ENCODE data around the gene KRR1.
"Not testable (repeated sequence)": the region's sequence is repeated elsewhere in the genome, so short reads cannot be mapped to it uniquely, and the experiment has no call there.

Gene KRR1

DNA sequence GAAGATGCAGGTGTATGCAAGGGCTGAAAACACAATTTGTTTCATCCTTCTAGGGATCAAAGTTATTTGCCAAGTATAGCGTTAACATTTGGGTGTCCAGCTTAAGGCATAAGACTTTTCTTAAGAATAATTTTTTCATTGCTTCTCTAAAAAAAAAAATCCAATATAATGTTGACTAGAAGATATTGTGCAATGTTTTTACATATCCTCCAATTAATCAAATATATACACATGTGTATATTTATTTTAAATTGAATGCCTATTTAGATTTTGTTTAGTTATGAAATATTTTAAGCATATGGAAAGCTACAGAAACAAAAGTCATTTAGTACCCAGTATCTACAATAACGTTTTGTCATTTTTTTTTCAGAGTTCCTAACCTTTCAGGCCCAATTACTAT is 28.5 kb upstream of the KRR1 start:
- H3K9me3 Mint-ChIP-seq = no peaks in the 10 kb centered on the region
- no peak overlapping the region for H3K27ac Mint-ChIP-seq
- H3K27me3 Mint-ChIP-seq = peaks cover 37% of the 10 kb centered on the region
- H3K4me3 Mint-ChIP-seq = no peak overlapping the region
- H3K4me1 Mint-ChIP-seq (ENCODE audit: low read depth) = no peaks in the 10 kb centered on the region
- no peaks in the 10 kb centered on the region for H3K36me3 Mint-ChIP-seq (ENCODE audit: low read depth)

DNA sequence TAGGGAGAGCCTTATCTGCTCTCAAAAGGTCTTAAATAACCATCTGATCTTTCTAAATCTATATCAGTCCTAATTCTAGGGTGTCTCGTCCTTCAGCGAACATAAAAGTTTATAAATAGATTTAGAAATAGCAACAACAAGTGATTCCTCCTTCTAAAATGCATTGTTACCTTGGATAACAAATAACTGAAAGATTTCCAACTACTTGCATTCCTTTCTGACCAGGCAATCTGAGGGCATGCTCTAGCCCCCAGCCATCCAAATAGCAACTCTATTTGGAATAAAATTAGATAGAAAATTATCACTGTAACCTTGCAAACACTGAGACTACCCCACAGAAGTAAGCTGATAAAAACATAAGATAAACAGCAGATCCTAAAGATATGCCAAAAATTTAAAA is 21.8 kb upstream of the KRR1 start:
- no peaks in the 10 kb centered on the region for H3K9me3 Mint-ChIP-seq
- H3K4me1 Mint-ChIP-seq (ENCODE audit: low read depth) = no peaks in the 10 kb centered on the region
- no peak overlapping the region for H3K4me3 Mint-ChIP-seq

DNA sequence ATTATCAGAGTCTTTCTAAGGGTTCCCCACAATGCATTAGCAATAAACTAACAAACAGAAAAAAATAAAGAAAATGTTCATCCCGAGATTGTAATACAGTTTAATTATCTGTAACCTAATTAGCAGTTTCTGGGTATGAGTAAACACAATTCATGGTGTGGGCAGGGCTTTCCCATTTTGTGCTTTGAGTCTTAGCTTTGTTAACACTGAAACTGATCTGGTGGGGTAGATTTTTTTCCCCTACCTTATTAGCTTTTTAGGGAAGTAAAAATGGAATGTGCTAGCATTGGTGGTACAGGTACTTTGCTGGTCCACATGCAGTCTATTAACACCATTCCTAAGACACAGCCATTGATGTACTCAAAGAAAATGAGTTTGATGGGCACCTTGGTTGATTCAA is 18.4 kb upstream of the KRR1 start:
- Mint-ChIP-seq H3K4me3 (no peak overlapping the region), H3K27me3 (peaks cover 31% of the 10 kb centered on the region), H3K4me1 (ENCODE audit: low read depth) (peaks cover 12% of the 10 kb centered on the region), H3K9me3 (no peaks in the 10 kb centered on the region), H3K27ac (no peak overlapping the region), H3K36me3 (ENCODE audit: low read depth) (no peaks in the 10 kb centered on the region)

More for the DNA sequence above, 21.8 kb upstream of the KRR1 start:
- Mint-ChIP-seq H3K27ac (no peak overlapping the region), H3K27me3 (peaks cover 15% of the 10 kb centered on the region), H3K36me3 (ENCODE audit: low read depth) (no peaks in the 10 kb centered on the region)

DNA sequence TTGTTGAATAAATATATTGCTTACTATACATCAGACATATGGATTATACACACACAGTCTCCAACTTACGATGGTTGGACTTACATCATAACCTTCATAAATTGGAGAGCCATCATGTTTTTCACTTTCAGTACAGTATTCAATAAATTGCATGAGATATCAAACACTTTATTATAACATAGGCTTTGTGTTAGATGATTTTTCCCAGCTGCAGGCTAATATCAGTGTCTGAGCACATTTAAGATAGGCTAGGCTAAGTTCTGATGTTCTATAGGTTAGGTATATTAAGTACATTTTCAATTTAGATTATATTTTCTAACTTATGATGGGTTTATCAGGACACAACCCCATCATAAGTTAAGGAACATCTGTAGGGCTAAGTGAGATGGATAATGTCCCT is 17.9 kb upstream of the KRR1 start:
- Mint-ChIP-seq H3K27ac (no peak overlapping the region), H3K4me1 (ENCODE audit: low read depth) (peaks cover 12% of the 10 kb centered on the region), H3K4me3 (no peak overlapping the region), H3K27me3 (peaks cover 35% of the 10 kb centered on the region), H3K9me3 (no peaks in the 10 kb centered on the region), H3K36me3 (ENCODE audit: low read depth) (no peaks in the 10 kb centered on the region)

DNA sequence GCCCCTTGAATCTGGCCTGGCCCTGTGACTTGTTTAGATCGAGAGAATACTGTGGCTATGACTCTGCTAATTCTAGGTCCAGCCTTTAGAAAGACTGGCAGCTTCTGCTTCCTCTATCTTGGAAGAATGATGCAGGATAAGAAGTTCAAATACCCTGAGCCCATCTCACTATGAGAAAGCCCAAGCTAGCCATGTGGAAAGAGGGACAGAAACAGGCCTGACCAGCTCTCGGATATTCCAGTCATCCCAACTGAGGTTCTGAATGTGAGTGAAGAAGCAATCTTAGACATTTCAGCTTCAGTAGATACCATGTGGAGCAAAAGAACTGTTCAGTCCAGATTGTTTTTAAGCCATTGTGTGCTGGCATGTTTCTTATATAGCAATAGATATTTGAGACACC is 17.3 kb upstream of the KRR1 start:
- Mint-ChIP-seq H3K9me3 (no peaks in the 10 kb centered on the region), H3K36me3 (ENCODE audit: low read depth) (no peaks in the 10 kb centered on the region), H3K4me3 (no peak overlapping the region), H3K27ac (no peak overlapping the region), H3K27me3 (peaks cover 34% of the 10 kb centered on the region), H3K4me1 (ENCODE audit: low read depth) (peaks cover 12% of the 10 kb centered on the region)

DNA sequence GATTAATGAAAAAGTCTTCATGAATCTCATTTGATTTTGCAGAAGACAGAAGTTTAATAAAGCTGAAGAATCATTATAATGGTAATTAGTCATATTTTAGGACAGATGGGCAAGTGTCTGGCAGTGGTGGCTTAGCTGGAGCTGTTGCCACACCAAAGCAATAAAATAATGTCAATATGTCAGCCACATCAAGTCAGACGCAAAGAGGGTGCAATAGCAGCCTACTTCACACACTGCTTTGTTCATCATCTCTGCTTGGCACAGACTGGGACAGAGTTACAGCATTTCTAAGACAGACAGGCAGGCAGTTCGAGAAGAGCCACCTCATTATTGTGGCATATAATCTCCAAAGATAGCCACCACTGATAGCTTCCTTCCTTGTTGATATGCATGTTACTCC is 16.9 kb upstream of the KRR1 start:
- H3K4me1 Mint-ChIP-seq (ENCODE audit: low read depth) = peaks cover 12% of the 10 kb centered on the region
- H3K4me3 Mint-ChIP-seq = no peak overlapping the region
- no peak overlapping the region for H3K27ac Mint-ChIP-seq
- no peaks in the 10 kb centered on the region for H3K9me3 Mint-ChIP-seq
- no peaks in the 10 kb centered on the region for H3K36me3 Mint-ChIP-seq (ENCODE audit: low read depth)
- peaks cover 37% of the 10 kb centered on the region for H3K27me3 Mint-ChIP-seq

DNA sequence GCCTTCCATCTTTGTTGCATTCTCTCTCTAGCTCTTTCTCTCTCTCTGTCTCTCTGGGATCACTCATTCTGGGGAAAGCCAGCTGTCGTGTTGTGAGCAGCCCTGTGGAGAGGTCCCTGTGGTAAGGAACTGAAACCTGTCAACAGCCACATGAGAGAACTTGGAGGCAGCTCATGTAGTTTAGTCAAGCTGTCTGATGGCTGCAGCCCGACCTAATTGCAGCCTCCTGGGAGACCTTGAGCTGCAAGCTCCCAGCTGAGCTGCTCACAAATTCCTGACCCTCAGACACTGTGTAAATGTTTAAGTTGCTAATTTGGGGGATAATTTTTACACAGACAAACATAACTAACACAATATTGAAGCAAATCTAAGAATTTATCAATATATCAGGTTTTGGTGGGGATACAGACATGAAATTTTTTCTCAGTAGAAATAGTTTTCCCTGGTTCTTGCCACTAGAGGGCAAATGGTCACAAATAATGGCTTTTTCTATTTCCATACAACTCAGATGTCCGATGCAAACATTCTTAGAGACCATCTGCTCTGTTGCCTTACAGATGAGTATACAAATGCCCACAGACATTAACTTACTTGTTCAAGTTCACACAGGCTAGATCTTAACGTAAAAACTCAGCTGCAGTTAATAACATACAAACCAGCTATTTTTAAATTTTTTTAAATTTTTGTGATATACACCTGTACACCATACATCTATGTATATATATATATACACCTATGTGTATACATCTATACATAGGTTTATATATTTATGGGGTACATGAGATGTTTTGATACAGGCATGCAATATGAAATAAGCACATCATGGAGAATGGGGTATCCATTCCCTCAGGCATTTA is 15.5 kb upstream of the KRR1 start:
- H3K27ac Mint-ChIP-seq = no peak overlapping the region
- no peaks in the 10 kb centered on the region for H3K9me3 Mint-ChIP-seq
- no peaks in the 10 kb centered on the region for H3K36me3 Mint-ChIP-seq (ENCODE audit: low read depth)
- H3K4me1 Mint-ChIP-seq (ENCODE audit: low read depth) = peaks cover 12% of the 10 kb centered on the region
- peaks cover 47% of the 10 kb centered on the region for H3K27me3 Mint-ChIP-seq
- H3K4me3 Mint-ChIP-seq = no peak overlapping the region

DNA sequence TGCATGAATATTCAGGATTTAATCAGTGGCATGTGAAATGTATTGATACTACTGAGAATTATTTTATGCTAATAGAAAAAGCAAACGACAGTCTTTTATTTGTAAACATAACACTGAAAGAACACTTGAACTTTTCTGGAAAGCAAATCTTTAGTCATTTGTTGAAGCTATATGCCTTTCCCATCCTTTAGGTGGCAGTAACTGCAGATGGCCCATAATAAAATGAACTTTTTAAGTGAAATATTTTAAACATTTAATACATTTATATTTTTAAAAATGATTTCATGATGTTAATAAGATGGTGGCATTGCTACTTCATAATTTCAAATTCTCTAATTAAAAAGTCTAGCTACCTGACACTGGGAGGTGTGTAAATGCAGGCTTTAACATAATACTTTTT is 13.9 kb upstream of the KRR1 start:
- no peaks in the 10 kb centered on the region for H3K9me3 Mint-ChIP-seq
- H3K27me3 Mint-ChIP-seq = peaks cover 61% of the 10 kb centered on the region
- no peak overlapping the region for H3K27ac Mint-ChIP-seq
- H3K36me3 Mint-ChIP-seq (ENCODE audit: low read depth) = no peaks in the 10 kb centered on the region
- H3K4me3 Mint-ChIP-seq = no peak overlapping the region
- peaks cover 12% of the 10 kb centered on the region for H3K4me1 Mint-ChIP-seq (ENCODE audit: low read depth)

DNA sequence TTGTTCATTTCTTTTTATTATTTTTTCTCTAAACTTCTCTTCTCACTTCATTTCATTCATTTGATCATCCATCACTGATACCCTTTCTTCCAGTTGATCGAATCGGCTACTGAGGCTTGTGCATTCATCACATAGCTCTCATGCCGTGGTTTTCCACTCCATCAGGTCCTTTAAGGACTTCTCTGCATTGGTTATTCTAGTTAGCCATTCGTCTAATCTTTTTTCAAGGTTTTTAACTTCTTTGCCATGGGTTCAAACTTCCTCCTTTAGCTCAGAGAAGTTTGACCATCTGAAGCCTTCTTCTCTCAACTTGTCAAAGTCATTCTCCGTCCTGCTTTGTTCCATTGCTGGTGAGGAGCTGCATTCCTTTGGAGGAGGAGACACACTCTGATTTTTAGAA is 10.7 kb upstream of the KRR1 start:
- H3K36me3 Mint-ChIP-seq (ENCODE audit: low read depth); H3K27ac Mint-ChIP-seq; H3K4me1 Mint-ChIP-seq (ENCODE audit: low read depth); H3K4me3 Mint-ChIP-seq; H3K9me3 Mint-ChIP-seq: not testable (repeated sequence)
- peaks cover 43% of the 10 kb centered on the region for H3K27me3 Mint-ChIP-seq

DNA sequence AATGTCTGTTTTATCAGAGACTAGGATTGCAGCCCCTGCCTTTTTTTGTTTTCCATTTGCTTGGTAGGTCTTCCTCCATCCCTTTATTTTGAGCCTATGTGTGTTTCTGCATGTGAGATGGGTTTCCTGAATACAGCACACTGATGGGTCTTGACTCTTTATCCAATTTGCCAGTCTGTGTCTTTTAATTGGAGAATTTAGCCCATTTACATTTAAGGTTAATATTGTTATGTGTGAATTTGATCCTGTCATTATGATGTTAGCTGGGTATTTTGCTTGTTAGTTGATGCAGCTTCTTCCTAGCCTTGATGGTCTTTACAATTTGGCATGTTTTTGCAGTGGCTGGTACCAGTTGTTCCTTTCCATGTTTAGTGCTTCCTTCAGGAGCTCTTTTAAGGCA is 9.8 kb upstream of the KRR1 start:
- peaks cover 37% of the 10 kb centered on the region for H3K27me3 Mint-ChIP-seq
- not testable (repeated sequence) for H3K27ac Mint-ChIP-seq; H3K4me3 Mint-ChIP-seq; H3K9me3 Mint-ChIP-seq; H3K4me1 Mint-ChIP-seq (ENCODE audit: low read depth); H3K36me3 Mint-ChIP-seq (ENCODE audit: low read depth)

DNA sequence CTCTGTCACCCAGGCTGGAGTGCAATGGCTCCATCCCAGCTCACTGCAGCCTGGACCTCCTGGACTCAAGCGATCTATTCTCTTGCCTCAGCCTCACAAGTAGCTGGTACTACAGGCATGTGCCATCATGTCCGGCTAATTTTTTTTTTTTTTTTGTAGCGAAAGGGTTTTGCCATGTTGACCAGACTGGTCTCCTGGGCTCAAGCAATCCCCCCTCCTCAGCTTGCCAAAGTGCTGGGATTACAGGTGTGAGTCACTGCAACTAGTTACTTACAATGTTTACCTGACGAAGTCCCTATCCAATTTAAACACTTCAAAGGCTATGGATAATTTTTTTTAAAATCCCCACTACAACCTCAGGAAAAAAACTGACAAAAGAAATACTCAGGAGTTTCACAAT is 1.8 kb downstream of the KRR1 start:
- Mint-ChIP-seq H3K36me3 (ENCODE audit: low read depth) (peaks cover 53% of the 10 kb centered on the region), H3K4me3 (peak overlapping the region; percentile 99), H3K9me3 (peaks cover 3% of the 10 kb centered on the region), H3K4me1 (ENCODE audit: low read depth) (peaks cover 43% of the 10 kb centered on the region), H3K27ac (peak overlapping the region; percentile 97), H3K27me3 (no peaks in the 10 kb centered on the region)

DNA sequence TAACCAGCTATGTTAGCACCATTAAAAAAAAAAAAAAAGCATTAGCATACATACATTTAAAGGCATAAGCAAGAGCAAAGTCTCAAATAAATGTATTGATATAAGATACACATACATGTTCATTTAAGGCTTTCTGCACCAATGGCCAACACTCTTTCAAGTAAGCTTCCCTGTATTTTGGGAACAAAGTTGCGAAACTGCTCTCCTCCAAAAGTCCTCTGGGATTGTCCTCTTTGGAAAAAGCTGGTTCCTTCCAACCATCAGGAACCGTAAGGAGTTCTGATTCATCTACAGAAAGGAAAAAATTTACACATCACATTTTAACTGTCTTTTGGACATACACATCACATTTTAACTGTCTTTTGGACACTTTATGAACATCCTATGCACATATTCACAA is 3.2 kb downstream of the KRR1 start:
- H3K4me1 Mint-ChIP-seq (ENCODE audit: low read depth) = peaks cover 43% of the 10 kb centered on the region
- peak overlapping the region; percentile 13 for H3K27ac Mint-ChIP-seq
- H3K9me3 Mint-ChIP-seq = peaks cover 3% of the 10 kb centered on the region
- no peak overlapping the region for H3K4me3 Mint-ChIP-seq
- H3K27me3 Mint-ChIP-seq = no peaks in the 10 kb centered on the region
- H3K36me3 Mint-ChIP-seq (ENCODE audit: low read depth) = peaks cover 57% of the 10 kb centered on the region

DNA sequence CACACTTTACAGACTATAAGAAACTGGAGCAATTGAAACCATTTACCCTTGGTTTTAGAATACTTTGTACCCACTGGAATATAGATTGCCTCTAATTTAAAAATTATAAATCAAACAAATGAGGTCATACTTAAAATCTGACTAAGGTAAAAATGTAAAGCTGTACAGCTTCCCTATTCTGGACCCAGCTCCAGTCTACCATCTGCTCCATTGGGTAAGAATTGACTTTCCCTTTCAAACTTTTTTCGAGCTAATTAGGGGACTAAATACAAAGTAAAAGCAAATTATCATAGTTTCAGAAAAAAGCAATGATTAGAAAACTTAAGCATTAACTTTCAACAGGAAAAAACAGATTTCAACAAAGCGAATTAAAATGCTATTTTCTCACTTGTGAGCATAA is 4.3 kb downstream of the KRR1 start:
- H3K27me3 Mint-ChIP-seq = no peaks in the 10 kb centered on the region

DNA sequence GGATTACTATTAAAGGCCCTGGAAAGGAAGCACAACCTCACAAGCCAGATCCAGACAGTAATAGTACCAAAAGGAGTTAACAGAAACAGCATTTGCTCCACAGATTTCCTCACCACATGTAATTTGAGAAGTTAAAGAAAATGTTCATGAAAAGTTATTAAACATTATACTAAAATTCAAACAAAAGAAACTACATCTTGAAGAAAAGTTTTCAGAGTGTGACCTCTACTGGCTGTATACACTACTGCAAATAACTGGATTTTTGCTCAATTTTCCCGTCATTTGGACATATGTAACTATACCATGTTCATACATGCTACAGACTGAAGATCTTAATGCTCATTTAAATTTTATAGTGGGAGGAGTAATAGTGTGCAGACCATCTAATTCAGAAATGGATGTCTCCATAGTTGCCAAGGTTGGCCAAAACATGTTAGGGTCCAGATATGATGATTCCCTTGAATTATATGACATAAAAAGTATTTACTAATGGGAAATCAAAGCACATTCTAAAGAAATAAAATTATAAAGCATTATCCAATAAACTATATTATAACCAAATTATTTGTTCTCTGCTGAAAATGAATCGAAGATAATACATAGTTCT is 5.6 kb downstream of the KRR1 start:
- Mint-ChIP-seq H3K36me3 (ENCODE audit: low read depth) (peaks cover 55% of the 10 kb centered on the region), H3K27me3 (no peaks in the 10 kb centered on the region), H3K4me3 (no peak overlapping the region), H3K9me3 (no peaks in the 10 kb centered on the region), H3K4me1 (ENCODE audit: low read depth) (peaks cover 35% of the 10 kb centered on the region), H3K27ac (no peak overlapping the region)

More for the DNA sequence above, 4.3 kb downstream of the KRR1 start:
- H3K9me3 Mint-ChIP-seq = peaks cover 2% of the 10 kb centered on the region
- H3K4me3 Mint-ChIP-seq = no peak overlapping the region
- peaks cover 57% of the 10 kb centered on the region for H3K36me3 Mint-ChIP-seq (ENCODE audit: low read depth)
- no peak overlapping the region for H3K27ac Mint-ChIP-seq
- H3K4me1 Mint-ChIP-seq (ENCODE audit: low read depth) = peaks cover 42% of the 10 kb centered on the region

DNA sequence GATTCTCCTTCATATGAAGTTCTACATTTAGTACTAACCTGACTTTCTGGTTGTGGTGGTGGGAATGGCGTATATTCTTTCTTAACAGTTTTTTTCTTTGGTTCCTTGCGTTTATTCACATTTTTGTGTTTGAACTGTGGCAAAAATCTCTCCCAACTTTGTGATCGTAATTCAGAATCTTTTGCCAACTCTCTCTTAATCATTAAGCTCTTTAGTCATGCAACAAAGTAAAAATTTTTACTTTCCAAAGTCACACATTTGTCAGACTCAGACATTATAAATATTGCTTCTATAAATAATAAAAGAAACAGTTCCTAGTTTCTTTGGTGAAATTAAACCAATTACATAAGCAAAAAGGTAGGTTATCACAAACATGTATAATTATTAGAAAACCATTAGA is 7.5 kb downstream of the KRR1 start:
- H3K36me3 Mint-ChIP-seq (ENCODE audit: low read depth) = peaks cover 53% of the 10 kb centered on the region
- peaks cover 17% of the 10 kb centered on the region for H3K4me1 Mint-ChIP-seq (ENCODE audit: low read depth)
- no peaks in the 10 kb centered on the region for H3K9me3 Mint-ChIP-seq
- H3K27ac Mint-ChIP-seq = no peak overlapping the region
- no peak overlapping the region for H3K4me3 Mint-ChIP-seq
- H3K27me3 Mint-ChIP-seq = no peaks in the 10 kb centered on the region

DNA sequence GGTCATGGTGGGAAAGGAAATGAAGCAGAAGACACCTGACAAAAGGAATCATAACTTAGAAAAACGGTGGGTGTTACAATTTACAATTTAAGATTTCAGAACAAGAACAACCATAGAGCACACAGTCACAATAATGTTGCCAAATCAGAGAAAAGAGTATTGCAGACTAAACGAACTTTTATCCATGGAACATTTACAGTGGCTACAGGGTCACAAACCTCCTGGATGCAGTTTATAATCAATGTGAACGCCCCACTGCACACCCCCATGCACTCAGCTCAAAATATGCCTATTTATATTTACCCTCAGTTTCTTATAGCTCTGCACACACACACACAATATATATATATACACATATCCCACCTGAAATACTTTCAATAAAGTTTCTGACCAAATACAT is 8.0 kb downstream of the KRR1 start:
- H3K27ac Mint-ChIP-seq = no peak overlapping the region

More for the DNA sequence above, 8.0 kb downstream of the KRR1 start:
- peaks cover 54% of the 10 kb centered on the region for H3K36me3 Mint-ChIP-seq (ENCODE audit: low read depth)
- H3K4me3 Mint-ChIP-seq = no peak overlapping the region
- peaks cover 15% of the 10 kb centered on the region for H3K4me1 Mint-ChIP-seq (ENCODE audit: low read depth)
- no peaks in the 10 kb centered on the region for H3K9me3 Mint-ChIP-seq
- H3K27me3 Mint-ChIP-seq = no peaks in the 10 kb centered on the region
